Caco-2 (cell line): ENCODE results near the gene DNAJB12. TPM values are rescaled to one million over a fixed set of nuclear protein-coding genes. Genes with fewer than 3 reads are reported as not detected.
A peak's percentile ranks its signal among the peaks of the same experiment; 100 is the strongest.

Source experiments
- BruUV-seq: library from RNA; stranded (reverse); fragments of 400-500 nt; replicated peaks from 2 replicates; lab custom pipeline; 2021; lab: Mats Ljungman, UMichigan
- CTCF ChIA-PET: fragments of 300-600 bp; sonication (Branson Sonifier 250); formaldehyde crosslinking; loops from one replicate; lab custom pipeline; 2022; ENCODE audit warnings: antibody characterized with exemption; lab: Charles Lee
- POLR2A ChIA-PET: fragments of 300-600 bp; sonication (Branson Sonifier 250); formaldehyde crosslinking; loops from one replicate; lab custom pipeline; 2022; ENCODE audit warnings: antibody characterized with exemption; lab: Charles Lee
- DNase-seq, 2 experiments: peaks; one replicate each; pipeline versions ENCODE4 v3.0.0 to v3.0.0-alpha.2; 2020 to 2022
- H3K27me3 ChIP-seq: replicated peaks from 2 replicates; pipeline ENCODE4 v1.6.0; 2011; ENCODE audit warnings: low read length; ENCODE audit not compliant: control insufficient read depth, insufficient read depth
- H3K36me3 ChIP-seq: 2 replicates; pipeline ENCODE4 v1.5.1; 2011; ENCODE audit warnings: low read length; ENCODE audit not compliant: control insufficient read depth, insufficient read depth
- H3K4me1 ChIP-seq: fragments of 250-450 bp; sonication (Bioruptor Pico); 2 replicates; pipeline ENCODE4 v1.5.1; 2020; ENCODE audit warnings: mild to moderate bottlenecking
- H3K4me3 ChIP-seq: 2 replicates; pipeline ENCODE4 v1.5.1; 2011; ENCODE audit warnings: low read depth, mild to moderate bottlenecking, control low read depth, low read length
- H3K9me3 ChIP-seq: fragments of 250-450 bp; sonication (Bioruptor Pico); 2 replicates; pipeline ENCODE4 v1.5.1; 2020; ENCODE audit warnings: mild to moderate bottlenecking, moderate library complexity
- H3K27ac Mint-ChIP-seq: one replicate; pipeline ENCODE4 v1.8.0; 2022; ENCODE audit warnings: mixed read lengths; ENCODE audit not compliant: unreplicated experiment
- H3K27me3 Mint-ChIP-seq: one replicate; pipeline ENCODE4 v1.8.0; 2022; ENCODE audit warnings: mixed read lengths; ENCODE audit not compliant: insufficient read depth, unreplicated experiment
- H3K36me3 Mint-ChIP-seq: one replicate; pipeline ENCODE4 v1.8.0; 2022; ENCODE audit warnings: mild to moderate bottlenecking, mixed read lengths; ENCODE audit not compliant: insufficient read depth, unreplicated experiment
- H3K4me1 Mint-ChIP-seq: one replicate; pipeline ENCODE4 v1.8.0; 2022; ENCODE audit warnings: low read depth, mixed read lengths; ENCODE audit not compliant: unreplicated experiment
- H3K4me3 Mint-ChIP-seq: one replicate; pipeline ENCODE4 v1.8.0; 2022; ENCODE audit warnings: mild to moderate bottlenecking, moderate library complexity, mixed read lengths; ENCODE audit not compliant: unreplicated experiment
- H3K9me3 Mint-ChIP-seq: one replicate; pipeline ENCODE4 v1.8.0; 2022; ENCODE audit warnings: mixed read lengths; ENCODE audit not compliant: unreplicated experiment
- CTCF ChIP-seq, 2 experiments: fragments of 200-600 bp in 1 of 2; IDR thresholded peaks; 1 replicate in 1 of 2; 2 replicates in 1 of 2; pipeline versions ENCODE4 v1.5.1 to v1.8.0; 2011 to 2022; ENCODE audit warnings: antibody characterized with exemption in 1 of 2, control low read depth in 1 of 2, inconsistent platforms in 1 of 2, low read depth in 1 of 2, low read length in 1 of 2, mild to moderate bottlenecking in 1 of 2, moderate library complexity in 1 of 2; ENCODE audit not compliant: insufficient read depth in 1 of 2, severe bottlenecking in 1 of 2, unreplicated experiment in 1 of 2
- intact Hi-C: fragments of 100-400 bp; cut with micrococcal nuclease; formaldehyde crosslinking; loops from one replicate; pipeline ENCODE4 v1.10.0; 2022; ENCODE audit not compliant: unreplicated experiment
- total RNA-seq: library from RNA; stranded (reverse); gene quantifications from 2 replicates; pipeline ENCODE4 v1.2.3, GENCODE V29; 2022

The DNAJB12 gene
- total RNA-seq, 1 experiment from 2014 or later, result 56.0 TPM

- BruUV-seq, result no TSS peak
- Histone ChIP-seq H3K4me1 (peaks cover 22% of the 10 kb centered on the region), H3K4me3 (no peak overlapping the region), H3K9me3 (no peaks in the 10 kb centered on the region), H3K27me3 (no peaks in the 10 kb centered on the region), H3K36me3 (no peaks in the 10 kb centered on the region)
- POLR2A ChIA-PET, result interaction anchor here (0.6 to 0.7 kb wide), 2 partner anchors 20 to 296 kb away, joined by 4 to 7 read pairs; no protein-coding TSS in a partner anchor
- peaks cover 2% of the 10 kb centered on the region for H3K36me3 Mint-ChIP-seq
- intact Hi-C loops, result no loop called here
- no peaks in the 10 kb centered on the region for H3K9me3 Mint-ChIP-seq
- peaks cover 23% of the 10 kb centered on the region for H3K4me1 Mint-ChIP-seq
- H3K27me3 Mint-ChIP-seq, result no peaks in the 10 kb centered on the region
- CTCF ChIA-PET, result interaction anchor here (0.7 kb wide), 1 partner anchor 40 kb away, joined by 3 read pairs; no protein-coding TSS in a partner anchor
- no peak overlapping the region for H3K4me3 Mint-ChIP-seq
- H3K27ac Mint-ChIP-seq, result peak overlapping the region; percentile 12
- no peak for TF ChIP-seq CTCF (IDR thresholded peaks at IDR 0.05; ENCODE audit: insufficient read depth in 1 of 2, low read depth in 1 of 2, low read length in 1 of 2, severe bottlenecking in 1 of 2, unreplicated experiment in 1 of 2)
- DNase-seq, result no peak
Measured at GRCh38 chr10:72315054-72315453, 39.7 kb downstream of the DNAJB12 start.

- Histone ChIP-seq H3K36me3 (no peaks in the 10 kb centered on the region), H3K4me3 (no peak overlapping the region), H3K9me3 (no peaks in the 10 kb centered on the region), H3K27me3 (no peaks in the 10 kb centered on the region), H3K4me1 (peaks cover 22% of the 10 kb centered on the region)
- Mint-ChIP-seq H3K36me3 (no peaks in the 10 kb centered on the region), H3K4me3 (no peak overlapping the region), H3K27ac (no peak overlapping the region), H3K9me3 (no peaks in the 10 kb centered on the region), H3K27me3 (no peaks in the 10 kb centered on the region), H3K4me1 (peaks cover 27% of the 10 kb centered on the region)
- ChIA-PET CTCF (no interaction called here), POLR2A (no interaction called here)
- intact Hi-C loops, result no loop called here
- no peak for TF ChIP-seq CTCF (IDR thresholded peaks at IDR 0.05; ENCODE audit: insufficient read depth in 1 of 2, low read depth in 1 of 2, low read length in 1 of 2, severe bottlenecking in 1 of 2, unreplicated experiment in 1 of 2)
- DNase-seq, result no peak
- BruUV-seq, result no TSS peak
Measured at GRCh38 chr10:72314263-72314662, 40.5 kb downstream of the DNAJB12 start.

GRCh38 chr10:72312865-72313391 is 41.8 kb downstream of the DNAJB12 start:
- no peak overlapping the region for H3K4me3 ChIP-seq
- Mint-ChIP-seq H3K27ac (no peak overlapping the region), H3K4me1 (peaks cover 26% of the 10 kb centered on the region), H3K36me3 (peaks cover 5% of the 10 kb centered on the region), H3K4me3 (no peak overlapping the region), H3K27me3 (no peaks in the 10 kb centered on the region), H3K9me3 (no peaks in the 10 kb centered on the region)
- no peak for DNase-seq
- no peak for TF ChIP-seq CTCF (IDR thresholded peaks at IDR 0.05; ENCODE audit: insufficient read depth in 1 of 2, low read depth in 1 of 2, low read length in 1 of 2, severe bottlenecking in 1 of 2, unreplicated experiment in 1 of 2)
- no peaks in the 10 kb centered on the region for H3K36me3 ChIP-seq
- ChIA-PET POLR2A (interaction anchor here (1.2 kb wide), 1 partner anchor 40 kb away, joined by 3 read pairs; no protein-coding TSS in a partner anchor), CTCF (no interaction called here)
- peaks cover 29% of the 10 kb centered on the region for H3K4me1 ChIP-seq
- no TSS peak for BruUV-seq
- H3K9me3 ChIP-seq, result no peaks in the 10 kb centered on the region
- intact Hi-C loops, result no loop called here
- no peaks in the 10 kb centered on the region for H3K27me3 ChIP-seq
